H9 (cell line): Measurements from ENCODE around the gene EPO. TPM values are rescaled to one million over a fixed set of nuclear protein-coding genes. Genes with fewer than 3 reads are reported as not detected.

Source experiments
- DNase-seq: peaks from one replicate; pipeline ENCODE4 v3.0.0-alpha.2; 2017
- H2AFZ ChIP-seq: one replicate; pipeline ENCODE4 v1.6.1; 2013; ENCODE audit warnings: mild to moderate bottlenecking, low read length, control low read depth, moderate library complexity
- H2AK5ac ChIP-seq: 2 replicates; pipeline ENCODE4 v1.6.1; 2013; ENCODE audit warnings: low read length, control low read depth, mixed read lengths; ENCODE audit not compliant: insufficient read length
- H2BK120ac ChIP-seq: one replicate; pipeline ENCODE4 v1.6.1; 2013; ENCODE audit warnings: low read depth, mild to moderate bottlenecking, low read length, control low read depth, inconsistent platforms; ENCODE audit not compliant: poor library complexity, severe bottlenecking
- H2BK12ac ChIP-seq: 2 replicates; pipeline ENCODE4 v1.6.1; 2013; ENCODE audit warnings: low read length, control low read depth, mixed read lengths, low read depth; ENCODE audit not compliant: insufficient read length
- H2BK15ac ChIP-seq: 2 replicates; pipeline ENCODE4 v1.6.1; 2013; ENCODE audit warnings: low read depth, low read length, control low read depth
- H2BK20ac ChIP-seq: one replicate; pipeline ENCODE4 v1.6.1; 2013; ENCODE audit warnings: low read depth, mild to moderate bottlenecking, low read length, control low read depth, inconsistent platforms; ENCODE audit not compliant: poor library complexity, severe bottlenecking
- H2BK5ac ChIP-seq: 2 replicates; pipeline ENCODE4 v1.6.1; 2013; ENCODE audit warnings: low read length, control low read depth, mixed read lengths; ENCODE audit not compliant: insufficient read length
- H3K14ac ChIP-seq: 2 replicates; pipeline ENCODE4 v1.6.1; 2013; ENCODE audit warnings: low read length, control low read depth; ENCODE audit not compliant: insufficient read depth
- H3K18ac ChIP-seq: 2 replicates; pipeline ENCODE4 v1.6.1; 2013; ENCODE audit warnings: low read depth, mild to moderate bottlenecking, mixed read lengths, low read length, control low read depth; ENCODE audit not compliant: insufficient read length
- H3K23ac ChIP-seq: 2 replicates; pipeline ENCODE4 v1.6.1; 2013; ENCODE audit warnings: low read length, control low read depth, mixed read lengths, low read depth; ENCODE audit not compliant: insufficient read length
- H3K23me2 ChIP-seq: 2 replicates; pipeline ENCODE4 v1.6.1; 2013; ENCODE audit warnings: low read depth, mild to moderate bottlenecking, mixed read lengths, low read length, control low read depth; ENCODE audit not compliant: insufficient read length, poor library complexity, severe bottlenecking
- H3K27ac ChIP-seq: 2 replicates; pipeline ENCODE4 v1.5.1; 2013; ENCODE audit warnings: low read length, control low read depth, mixed read lengths, low read depth; ENCODE audit not compliant: insufficient read length
- H3K27me3 ChIP-seq: 2 replicates; pipeline ENCODE4 v1.6.1; 2013; ENCODE audit warnings: low read length, control low read depth, inconsistent platforms; ENCODE audit not compliant: insufficient read depth
- H3K4ac ChIP-seq: 2 replicates; pipeline ENCODE4 v1.6.1; 2013; ENCODE audit warnings: low read depth, mild to moderate bottlenecking, control low read depth, inconsistent platforms, low read length, moderate library complexity
- H3K4me1 ChIP-seq: 2 replicates; pipeline ENCODE4 v1.6.1; 2013; ENCODE audit warnings: low read length, control low read depth, inconsistent platforms; ENCODE audit not compliant: insufficient read depth
- H3K4me2 ChIP-seq: 2 replicates; pipeline ENCODE4 v1.6.1; 2013; ENCODE audit warnings: low read length, control low read depth, mixed read lengths; ENCODE audit not compliant: insufficient read length, insufficient read depth
- H3K56ac ChIP-seq: 2 replicates; pipeline ENCODE4 v1.6.1; 2013; ENCODE audit warnings: low read depth, mild to moderate bottlenecking, mixed read lengths, low read length, control low read depth; ENCODE audit not compliant: insufficient read length
- H3K79me1 ChIP-seq: 2 replicates; pipeline ENCODE4 v1.6.1; 2013; ENCODE audit warnings: low read depth, mild to moderate bottlenecking, moderate library complexity, low read length, control low read depth, inconsistent platforms; ENCODE audit not compliant: insufficient read depth, poor library complexity, severe bottlenecking
- H3K79me2 ChIP-seq: 2 replicates; pipeline ENCODE4 v1.6.1; 2013; ENCODE audit warnings: low read length, control low read depth, inconsistent platforms; ENCODE audit not compliant: insufficient read depth
- H3K9ac ChIP-seq: 2 replicates; pipeline ENCODE4 v1.6.1; 2013; ENCODE audit warnings: low read length, control low read depth, mixed read lengths; ENCODE audit not compliant: insufficient read length; ENCODE audit errors: extremely low read depth
- H3K9me3 ChIP-seq: one replicate; pipeline ENCODE4 v1.6.1; 2013; ENCODE audit warnings: low read depth, low read length, inconsistent platforms; ENCODE audit not compliant: control insufficient read depth
- H3T11ph ChIP-seq: one replicate; pipeline ENCODE4 v1.6.1; 2013; ENCODE audit warnings: mild to moderate bottlenecking, low read length, control low read depth, inconsistent platforms
- H4K20me1 ChIP-seq: one replicate; pipeline ENCODE4 v1.6.1; 2013; ENCODE audit not compliant: control insufficient read depth, insufficient read length, insufficient read depth
- H4K5ac ChIP-seq: 2 replicates; pipeline ENCODE4 v1.6.1; 2013; ENCODE audit warnings: low read depth, mild to moderate bottlenecking, mixed read lengths, low read length, control low read depth; ENCODE audit not compliant: insufficient read length
- H4K8ac ChIP-seq: replicated peaks from 2 replicates; pipeline ENCODE4 v1.6.1; 2013; ENCODE audit warnings: low read length, control low read depth, mixed read lengths, low read depth; ENCODE audit not compliant: insufficient read length
- H4K91ac ChIP-seq: 2 replicates; pipeline ENCODE4 v1.6.1; 2013; ENCODE audit warnings: low read depth, mild to moderate bottlenecking, moderate library complexity, mixed read lengths, low read length, control low read depth; ENCODE audit not compliant: insufficient read length
- H3K27ac Mint-ChIP-seq, 3 experiments: 2 replicates in 2 of 3; 3 replicates in 1 of 3; pipeline ENCODE4 v1.8.0; 2020 to 2021; ENCODE audit warnings: mixed read lengths in 3 of 3, mild to moderate bottlenecking in 1 of 3, moderate library complexity in 1 of 3
- H3K27me3 Mint-ChIP-seq: 2 replicates; pipeline ENCODE4 v1.8.0; 2021; ENCODE audit warnings: low read depth, mild to moderate bottlenecking, moderate library complexity, mixed read lengths
- H3K36me3 Mint-ChIP-seq, 3 experiments: 2 replicates in 2 of 3; 3 replicates in 1 of 3; pipeline ENCODE4 v1.8.0; 2020 to 2021; ENCODE audit warnings: low read depth in 3 of 3, mixed read lengths in 3 of 3; ENCODE audit not compliant: insufficient read depth in 1 of 3
- H3K4me1 Mint-ChIP-seq, 2 experiments: 2 replicates each; pipeline ENCODE4 v1.8.0; 2020; ENCODE audit warnings: mixed read lengths in 2 of 2
- H3K4me3 Mint-ChIP-seq, 2 experiments: 2 replicates in 1 of 2; 3 replicates in 1 of 2; pipeline ENCODE4 v1.8.0; 2020 to 2021; ENCODE audit warnings: mild to moderate bottlenecking in 2 of 2, mixed read lengths in 2 of 2, moderate library complexity in 1 of 2
- H3K9me3 Mint-ChIP-seq, 2 experiments: 2 replicates in 1 of 2; 3 replicates in 1 of 2; pipeline ENCODE4 v1.8.0; 2020; ENCODE audit warnings: mild to moderate bottlenecking in 2 of 2, mixed read lengths in 2 of 2, moderate library complexity in 1 of 2
- CTCF ChIP-seq: fragments of 200-600 bp; sonication (generic); conservative IDR thresholded peaks from 3 replicates; pipeline ENCODE4 v1.8.0; 2021; ENCODE audit warnings: antibody characterized with exemption, mild to moderate bottlenecking
- WGBS: extraction: QIAGEN DNeasy Blood & Tissue Kit; methylation state at CpG from one replicate; pipeline ENCODE4 v1.1.7; 2013; ENCODE audit warnings: missing lambda C conversion rate, low lambda C conversion rate, mixed read lengths; ENCODE audit not compliant: insufficient read length; ENCODE audit errors: extremely low coverage; 5-methylcytosine and 5-hydroxymethylcytosine counted together
- total RNA-seq: library from RNA; stranded (reverse); gene quantifications from 2 replicates; pipeline ENCODE4 v1.2.1, GENCODE V29; 2021

EPO gene
- total RNA-seq, 1 experiment from 2014 or later: 0.44 TPM

GRCh38 chr7:100730136-100730800 lies 10.0 kb downstream of the EPO start:
- no peak overlapping the region for H4K5ac ChIP-seq
- DNase-seq: no peak
- H2AFZ ChIP-seq: no peak overlapping the region
- Mint-ChIP-seq H3K27me3 (peaks cover 16% of the 10 kb centered on the region), H3K4me3 (no peak overlapping the region), H3K27ac (no peak overlapping the region), H3K9me3 (no peaks in the 10 kb centered on the region), H3K36me3 (no peaks in the 10 kb centered on the region), H3K4me1 (peaks cover 5 to 8% of the 10 kb centered on the region in 2 experiments; a peak in 2 of 4 replicates)
- no peak overlapping the region for H3K4me2 ChIP-seq
- H4K20me1 ChIP-seq: no peaks in the 10 kb centered on the region
- no peaks in the 10 kb centered on the region for H3K27me3 ChIP-seq
- no peaks in the 10 kb centered on the region for H3K4me1 ChIP-seq
- H2BK5ac ChIP-seq: no peak overlapping the region
- H3K4ac ChIP-seq: no peak overlapping the region
- no peak overlapping the region for H2BK12ac ChIP-seq
- no peak overlapping the region for H4K91ac ChIP-seq
- no peak overlapping the region for H3K9ac ChIP-seq
- TF ChIP-seq CTCF: no peak
- H2BK15ac ChIP-seq: no peak overlapping the region
- H3K18ac ChIP-seq: no peak overlapping the region
- no peak overlapping the region for H3K14ac ChIP-seq
- no peak overlapping the region for H4K8ac ChIP-seq
- H3K23me2 ChIP-seq: no peaks in the 10 kb centered on the region
- H3K9me3 ChIP-seq: no peaks in the 10 kb centered on the region
- no peak overlapping the region for H3T11ph ChIP-seq
- H3K23ac ChIP-seq: no peak overlapping the region
- H3K79me1 ChIP-seq: no peaks in the 10 kb centered on the region
- H2BK20ac ChIP-seq: no peak overlapping the region
- H3K27ac ChIP-seq: no peak overlapping the region
- WGBS: no CpG with 5 or more reads among the region's 3 CpGs
- H3K79me2 ChIP-seq: no peaks in the 10 kb centered on the region
- no peak overlapping the region for H2AK5ac ChIP-seq
- H3K56ac ChIP-seq: no peak overlapping the region
- H2BK120ac ChIP-seq: no peak overlapping the region
